Heart right ventricle (tissue), 16 donors: ENCODE data around the gene PHF24. TPM values are rescaled to one million over a fixed set of nuclear protein-coding genes. Genes with fewer than 3 reads are reported as not detected.
A peak's percentile ranks its signal among the peaks of the same experiment; 100 is the strongest.

ENCODE experiments used
- ATAC-seq, 8 donors: fragments of 200-7000 bp; cut with Tn5 transposase; one replicate each; pipeline ENCODE4 v1.9.1; 2020; ENCODE audit warnings: mild to moderate bottlenecking in 8 of 8, moderate library complexity in 8 of 8, moderate number of reproducible peaks in 1 of 8
- DNase-seq, 2 donors: peaks; one replicate each; pipeline ENCODE4 v3.0.0-alpha.2; 2020
- H3K27ac ChIP-seq, 10 donors: fragments of 200-600 bp; sonication (generic) in 2 of 10; one replicate each; pipeline versions ENCODE4 v1.5.0 to v1.8.0; 2020 to 2022; ENCODE audit warnings: mild to moderate bottlenecking in 3 of 10
- H3K27me3 ChIP-seq, 7 donors: fragments of 200-600 bp; one replicate each; pipeline ENCODE4 v1.8.0; 2021 to 2022; ENCODE audit warnings: mild to moderate bottlenecking in 2 of 7
- H3K36me3 ChIP-seq, 9 donors: fragments of 200-600 bp; sonication (generic) in 1 of 9; one replicate each; pipeline versions ENCODE4 v1.5.0 to v1.8.0; 2020 to 2022; ENCODE audit warnings: mild to moderate bottlenecking in 2 of 9
- H3K4me1 ChIP-seq, 9 donors: fragments of 200-600 bp; sonication (generic) in 1 of 9; one replicate each; pipeline versions ENCODE4 v1.5.0 to v1.8.0; 2020 to 2022; ENCODE audit warnings: mild to moderate bottlenecking in 4 of 9
- H3K4me3 ChIP-seq, 10 donors: fragments of 200-600 bp; sonication (generic) in 2 of 10; one replicate each; pipeline versions ENCODE4 v1.5.0 to v1.8.0; 2020 to 2022; ENCODE audit warnings: mild to moderate bottlenecking in 7 of 10, moderate library complexity in 2 of 10
- H3K9me3 ChIP-seq, 11 donors: fragments of 200-600 bp in 10 of 11; sonication (generic) in 2 of 11; one replicate each; pipeline versions ENCODE4 v1.5.0 to v1.8.0; 2013 to 2022; ENCODE audit warnings: mild to moderate bottlenecking in 2 of 11, control low read depth in 1 of 11, moderate library complexity in 1 of 11
- WGBS, 2 donors: extraction: QIAGEN DNeasy Blood & Tissue Kit; methylation state at CpG; one replicate each; pipeline ENCODE4 v1.1.7; 2013; ENCODE audit warnings: inconsistent platforms in 1 of 2; 5-methylcytosine and 5-hydroxymethylcytosine counted together
- intact Hi-C, 10 donors: fragments of 100-400 bp; cut with DNase I; formaldehyde crosslinking; loops; one replicate each; pipeline versions ENCODE4 v1.11.1 to v1.14.2; 2022
- polyA plus RNA-seq, 2 donors: library from polyadenylated mRNA; stranded (reverse); fragments of 200-250 nt; gene quantifications; one replicate each; pipeline ENCODE4 v1.2.3, GENCODE V29; 2013
- total RNA-seq, 10 donors: library from RNA; stranded (reverse); fragmentation: NEBNext Ultra II Directional in 3 of 10; extraction: Animal tissue kit (Norgen Biotek cat#: 25700) in 3 of 10; gene quantifications; one replicate each; pipeline versions ENCODE4 v1.2.1 to v1.2.4, GENCODE V29; 2021 to 2023
- TF ChIP-seq, protein P1 (sequence below), 9 donors: fragments of 200-600 bp; sonication (generic) in 2 of 9; IDR thresholded peaks; one replicate each; pipeline versions ENCODE4 v1.5.0 to v1.8.0; 2021 to 2022; ENCODE audit warnings: antibody characterized with exemption in 9 of 9, mild to moderate bottlenecking in 5 of 9, moderate library complexity in 1 of 9
- donor health status: Arrhythmogenic right ventricular cardiomyopathy.
- donor health status: ischemic (EF 13 %, LVEDD 7.1; RV severe dilation, severe dysfunction).
- donor health status: healthy with polysubstance abuse.
- donor health status: DM: no; HTN: yes; CAD: no.
- donor health status: DM: no; HTN: no; CAD: no.
- donor health status: ischemic (EF 25% LVEDD 6.9; RV normal size, moderate dysfunction).
- donor health status: ischemic (EF 25% LVEDD 5.7; RV mildly dilated, moderate dysfunction).
- donor health status: healthy.
- donor health status: DM: yes; HTN: yes; CAD: no.
- donor health status: Ischemic cardiomyopathy.
- donor health status: ischemic (EF 35%, LVEDD 5.7; RV mildly dilated, moderate dysfunction).
- donor health status: nonischemic (EF 11% LVEDD 7.7; RV severe dilation, severe dysfunction).
- donor health status: DM: yes; HTN: yes; CAD: no.
- donor health status: PGD.
- donor health status: ischemic (EF 29% LVEDD 5.4; RV normal size, mild dysfunction).
- donor health status: nonischemic (EF 23%, LVEDD 6.1; RV moderate dilation, normal function).

PHF24 gene
- total and polyA plus RNA-seq, 12 donors: 0.07 to 2.2 (median 0.30) TPM

DNA sequence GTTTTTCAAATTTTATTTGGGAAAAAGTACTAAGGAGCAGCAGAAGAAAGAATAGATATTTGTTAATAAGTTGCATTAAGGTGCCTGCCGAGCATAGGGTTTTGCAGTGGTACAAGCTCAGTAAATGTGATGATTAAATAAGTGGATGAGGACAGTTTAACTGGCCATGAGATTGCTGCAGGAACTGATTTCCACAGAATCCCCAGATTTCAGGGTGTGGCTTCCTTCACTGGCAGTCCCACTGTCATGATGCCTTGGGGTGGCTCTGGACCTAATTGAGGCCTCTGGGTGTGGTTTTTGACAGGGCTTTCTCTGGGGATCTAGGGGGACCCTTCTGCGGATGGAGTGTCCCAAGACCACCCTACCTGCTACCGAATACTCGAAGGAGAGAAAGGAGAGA, 1.4 kb downstream of the PHF24 start:
- 92 to 99% methylated on average over 4 of the region's 4 CpGs for WGBS, 2 donors

DNA sequence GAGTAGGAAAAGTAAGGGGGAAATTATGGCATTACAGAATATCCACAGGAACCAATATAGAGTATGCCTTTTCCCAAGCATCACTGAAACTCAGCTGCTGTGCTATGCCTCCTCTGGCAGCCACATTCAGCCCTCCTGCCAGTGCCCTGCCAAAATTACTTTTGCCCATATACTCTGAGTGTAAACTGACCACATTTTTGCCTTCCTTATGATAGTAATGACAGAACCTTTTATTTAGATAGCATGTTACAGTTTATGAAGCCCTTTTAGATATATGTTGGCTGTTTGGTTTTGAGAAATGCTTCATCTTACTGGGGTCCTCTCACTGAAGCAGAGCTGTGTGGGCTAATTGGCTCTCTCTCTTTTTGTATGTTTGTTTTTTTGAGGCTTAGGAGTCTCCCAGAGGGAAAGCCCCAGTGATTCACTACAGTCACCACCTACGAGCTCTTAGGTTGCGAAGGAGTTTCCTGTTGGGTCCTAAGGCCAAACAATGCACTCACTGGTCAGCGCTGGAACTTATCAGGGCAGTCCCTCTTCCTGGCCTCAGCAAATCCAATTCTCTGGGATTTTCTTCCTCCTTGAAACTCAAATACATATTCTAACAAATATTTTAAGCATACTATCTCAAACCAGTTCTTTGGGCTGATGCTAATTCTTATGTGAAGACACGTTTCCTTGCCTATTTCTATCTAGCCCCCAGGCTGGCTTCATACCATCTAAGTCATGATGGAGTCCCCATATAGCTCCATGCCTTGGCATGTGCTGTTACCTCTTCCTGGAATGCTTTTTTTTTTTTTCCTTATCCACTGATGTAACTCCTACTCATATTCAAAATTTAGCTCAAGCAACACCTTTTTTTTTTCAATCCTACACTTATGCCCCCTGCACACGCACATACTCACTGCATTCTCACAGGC, 3.7 kb downstream of the PHF24 start:
- H3K9me3 ChIP-seq: no peaks in the 10 kb centered on the region
- TF ChIP-seq, protein P1, sequence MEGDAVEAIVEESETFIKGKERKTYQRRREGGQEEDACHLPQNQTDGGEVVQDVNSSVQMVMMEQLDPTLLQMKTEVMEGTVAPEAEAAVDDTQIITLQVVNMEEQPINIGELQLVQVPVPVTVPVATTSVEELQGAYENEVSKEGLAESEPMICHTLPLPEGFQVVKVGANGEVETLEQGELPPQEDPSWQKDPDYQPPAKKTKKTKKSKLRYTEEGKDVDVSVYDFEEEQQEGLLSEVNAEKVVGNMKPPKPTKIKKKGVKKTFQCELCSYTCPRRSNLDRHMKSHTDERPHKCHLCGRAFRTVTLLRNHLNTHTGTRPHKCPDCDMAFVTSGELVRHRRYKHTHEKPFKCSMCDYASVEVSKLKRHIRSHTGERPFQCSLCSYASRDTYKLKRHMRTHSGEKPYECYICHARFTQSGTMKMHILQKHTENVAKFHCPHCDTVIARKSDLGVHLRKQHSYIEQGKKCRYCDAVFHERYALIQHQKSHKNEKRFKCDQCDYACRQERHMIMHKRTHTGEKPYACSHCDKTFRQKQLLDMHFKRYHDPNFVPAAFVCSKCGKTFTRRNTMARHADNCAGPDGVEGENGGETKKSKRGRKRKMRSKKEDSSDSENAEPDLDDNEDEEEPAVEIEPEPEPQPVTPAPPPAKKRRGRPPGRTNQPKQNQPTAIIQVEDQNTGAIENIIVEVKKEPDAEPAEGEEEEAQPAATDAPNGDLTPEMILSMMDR (IDR thresholded peaks at IDR 0.05): no peak
- intact Hi-C loops: no loop called here
- H3K27me3 ChIP-seq: peaks cover 0 to 93% (median 25%) of the 10 kb centered on the region in 7 donors
- H3K27ac ChIP-seq: no peak overlapping the region
- no peaks in the 10 kb centered on the region for H3K36me3 ChIP-seq
- peak in 7 of 8 donors; percentile 59 to 90 (median 73) for ATAC-seq
- WGBS, 2 donors: 52 to 64% methylated on average over 5 of the region's 5 CpGs
- DNase-seq: no peak
- H3K4me1 ChIP-seq: peaks cover 0 to 30% (median 0%) of the 10 kb centered on the region in 9 donors
- no peak overlapping the region for H3K4me3 ChIP-seq

More for the DNA sequence above, 1.4 kb downstream of the PHF24 start:
- H3K27ac ChIP-seq: no peak overlapping the region
- DNase-seq (no peak), ATAC-seq (no peak)
- intact Hi-C loops: no loop called here
- H3K27me3 ChIP-seq: peaks cover 0 to 94% (median 25%) of the 10 kb centered on the region in 7 donors
- TF ChIP-seq, protein P1 (IDR thresholded peaks at IDR 0.05): no peak
- H3K9me3 ChIP-seq: no peaks in the 10 kb centered on the region
- H3K4me1 ChIP-seq: peaks cover 0 to 30% (median 0%) of the 10 kb centered on the region in 9 donors
- no peak overlapping the region for H3K4me3 ChIP-seq
- no peaks in the 10 kb centered on the region for H3K36me3 ChIP-seq

DNA sequence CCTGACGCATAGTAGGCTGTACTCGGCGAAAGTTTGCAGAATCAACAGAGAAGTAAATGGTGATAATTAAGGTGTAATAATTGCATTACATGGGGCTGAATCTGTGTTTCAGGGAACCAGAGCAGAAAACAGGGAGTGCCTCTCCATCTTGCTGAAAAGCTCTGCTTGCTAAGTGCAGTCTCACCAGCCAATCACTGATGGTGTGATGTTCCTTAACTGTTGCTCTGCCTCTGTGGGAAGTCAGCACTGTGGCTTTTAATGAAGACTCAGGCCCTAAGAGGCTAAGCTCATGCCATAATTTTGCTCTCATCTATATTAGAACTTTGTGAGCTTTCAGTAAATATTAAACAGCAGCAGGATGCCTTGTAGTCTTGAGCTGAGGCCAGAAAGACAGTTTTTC, 4.5 kb downstream of the PHF24 start:
- H3K36me3 ChIP-seq: no peaks in the 10 kb centered on the region
- no peak overlapping the region for H3K27ac ChIP-seq
- no peaks in the 10 kb centered on the region for H3K9me3 ChIP-seq
- WGBS, 2 donors: 85% methylated on average over 3 of the region's 3 CpGs
- ATAC-seq: no peak
- peaks cover 0 to 26% (median 0%) of the 10 kb centered on the region in 9 donors for H3K4me1 ChIP-seq
- DNase-seq: no peak
- intact Hi-C loops: no loop called here
- TF ChIP-seq, protein P1 (IDR thresholded peaks at IDR 0.05): no peak
- H3K4me3 ChIP-seq: no peak overlapping the region
- H3K27me3 ChIP-seq: peaks cover 0 to 93% (median 24%) of the 10 kb centered on the region in 7 donors

DNA sequence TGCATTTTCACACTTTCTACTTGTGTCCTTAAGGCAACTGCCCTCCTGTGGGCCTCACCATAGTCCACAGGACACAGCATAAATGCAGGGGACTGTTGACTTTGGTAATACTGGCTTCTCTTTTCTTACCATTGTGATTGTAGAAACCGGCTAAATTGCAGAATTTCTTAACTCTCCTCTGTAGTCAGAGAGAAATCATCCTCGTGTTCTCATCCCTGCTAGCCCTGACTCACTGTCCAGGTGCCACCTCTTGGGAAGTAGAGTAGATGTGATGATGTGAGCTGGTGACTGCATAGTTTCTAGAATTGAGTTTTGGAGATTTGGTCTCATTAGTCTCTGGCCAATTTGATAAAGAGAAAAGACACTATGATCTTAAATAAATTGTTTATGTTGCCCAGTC, 5.5 kb downstream of the PHF24 start:
- no peaks in the 10 kb centered on the region for H3K36me3 ChIP-seq
- WGBS, 2 donors: 88% methylated on average over 2 of the region's 2 CpGs
- peaks cover 0 to 21% (median 0%) of the 10 kb centered on the region in 9 donors for H3K4me1 ChIP-seq
- intact Hi-C loops: no loop called here
- no peak overlapping the region for H3K4me3 ChIP-seq
- TF ChIP-seq, protein P1 (IDR thresholded peaks at IDR 0.05): no peak
- H3K9me3 ChIP-seq: no peaks in the 10 kb centered on the region
- H3K27ac ChIP-seq: no peak overlapping the region
- no peak for ATAC-seq
- H3K27me3 ChIP-seq: peaks cover 0 to 95% (median 23%) of the 10 kb centered on the region in 7 donors
- no peak for DNase-seq
